ENCODE measurements around the gene ANAPC15. TPM values are rescaled to one million over a fixed set of nuclear protein-coding genes. Genes with fewer than 3 reads are reported as not detected.

The ANAPC15 gene
- total RNA-seq, 4 donors from 2014 or later = 21.2 to 39.3 (median 32.4) TPM

- intact Hi-C loops (cut with DNase I; ENCODE audit: low total_unique reads) = no loop called here
- Histone ChIP-seq H3K36me3 (no peaks in the 10 kb centered on the region), H3K9me3 (no peaks in the 10 kb centered on the region), H3K27ac (no peak overlapping the region), H3K4me3 (no peak overlapping the region), H3K27me3 (no peaks in the 10 kb centered on the region), H3K4me1 (no peaks in the 10 kb centered on the region)
- DNase-seq (no peak), ATAC-seq (no peak)
- in situ Hi-C loops (cut with MboI; ENCODE audit: low sequenced_read_pairs in 4 of 4) = no loop called here
- TF ChIP-seq POLR2A (IDR thresholded peaks at IDR 0.05) = no peak
- no peak for TF ChIP-seq CTCF (IDR thresholded peaks at IDR 0.05 in 4 of 5, conservative IDR thresholded peaks at IDR 0.05 in 1 of 5)
Measured at GRCh38 chr11:72141066-72141465, 28.6 kb upstream of the ANAPC15 start.

GRCh38 chr11:72140661-72141060 is 28.2 kb upstream of the ANAPC15 start:
- Histone ChIP-seq H3K27ac (no peak overlapping the region), H3K27me3 (no peaks in the 10 kb centered on the region), H3K36me3 (no peaks in the 10 kb centered on the region), H3K9me3 (no peaks in the 10 kb centered on the region), H3K4me1 (no peaks in the 10 kb centered on the region), H3K4me3 (no peak overlapping the region)
- no peak for TF ChIP-seq POLR2A (IDR thresholded peaks at IDR 0.05)
- no peak for TF ChIP-seq CTCF (IDR thresholded peaks at IDR 0.05 in 4 of 5, conservative IDR thresholded peaks at IDR 0.05 in 1 of 5)
- DNase-seq (no peak), ATAC-seq (no peak)
- in situ Hi-C loops (cut with MboI; ENCODE audit: low sequenced_read_pairs in 4 of 4) = no loop called here
- intact Hi-C loops (cut with DNase I; ENCODE audit: low total_unique reads) = no loop called here

DNA sequence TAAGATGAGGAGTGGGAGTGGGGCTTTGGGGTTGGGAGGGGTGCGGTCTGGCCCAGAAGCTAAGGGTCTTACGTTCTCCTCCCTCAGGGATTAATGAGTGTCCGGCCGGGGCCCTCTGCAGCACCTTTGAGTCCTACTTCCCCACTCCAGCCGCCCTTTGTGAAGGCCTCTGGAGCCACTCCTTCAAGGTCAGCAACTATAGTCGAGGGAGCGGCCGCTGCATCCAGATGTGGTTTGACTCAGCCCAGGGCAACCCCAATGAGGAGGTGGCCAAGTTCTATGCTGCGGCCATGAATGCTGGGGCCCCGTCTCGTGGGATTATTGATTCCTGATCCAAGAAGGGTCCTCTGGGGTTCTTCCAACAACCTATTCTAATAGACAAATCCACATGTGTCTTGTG is 27.0 kb upstream of the ANAPC15 start:
- no peak for ATAC-seq
- DNase-seq = no peak
- in situ Hi-C loops (cut with MboI; ENCODE audit: low sequenced_read_pairs in 4 of 4) (no loop called here), intact Hi-C loops (cut with DNase I; ENCODE audit: low total_unique reads) (no loop called here)
- Histone ChIP-seq H3K27me3 (no peaks in the 10 kb centered on the region), H3K4me3 (no peak overlapping the region), H3K36me3 (no peaks in the 10 kb centered on the region), H3K4me1 (no peaks in the 10 kb centered on the region), H3K9me3 (no peaks in the 10 kb centered on the region), H3K27ac (no peak overlapping the region)
- TF ChIP-seq POLR2A (IDR thresholded peaks at IDR 0.05) = no peak
- no peak for TF ChIP-seq CTCF (IDR thresholded peaks at IDR 0.05 in 4 of 5, conservative IDR thresholded peaks at IDR 0.05 in 1 of 5)

DNA sequence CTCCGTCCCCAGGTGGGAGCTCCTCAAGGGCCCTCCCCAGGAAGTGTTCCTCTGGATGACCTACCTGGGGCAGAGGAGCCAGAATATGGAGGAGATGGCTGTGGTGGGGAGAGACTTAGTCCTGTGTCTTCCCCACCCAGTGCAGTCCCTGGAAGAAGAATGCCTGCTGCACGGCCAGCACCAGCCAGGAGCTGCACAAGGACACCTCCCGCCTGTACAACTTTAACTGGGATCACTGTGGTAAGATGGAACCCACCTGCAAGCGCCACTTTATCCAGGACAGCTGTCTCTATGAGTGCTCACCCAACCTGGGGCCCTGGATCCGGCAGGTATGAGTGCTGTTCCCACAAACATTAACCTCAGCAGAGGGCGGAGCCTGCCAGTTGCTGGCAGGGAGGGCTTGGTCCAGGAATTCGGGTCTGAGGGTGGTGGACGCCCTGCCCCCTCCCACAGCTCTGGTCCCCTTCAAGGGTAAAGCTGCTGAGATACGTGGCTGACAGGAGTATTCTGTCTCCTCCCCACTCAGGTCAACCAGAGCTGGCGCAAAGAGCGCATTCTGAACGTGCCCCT is 26.4 kb upstream of the ANAPC15 start:
- no peaks in the 10 kb centered on the region for H3K9me3 ChIP-seq
- no peak for ATAC-seq
- H3K4me1 ChIP-seq = no peaks in the 10 kb centered on the region
- TF ChIP-seq POLR2A (IDR thresholded peaks at IDR 0.05) = no peak
- TF ChIP-seq CTCF (IDR thresholded peaks at IDR 0.05 in 4 of 5, conservative IDR thresholded peaks at IDR 0.05 in 1 of 5) = no peak
- no peaks in the 10 kb centered on the region for H3K27me3 ChIP-seq
- intact Hi-C loops (cut with DNase I; ENCODE audit: low total_unique reads) (no loop called here), in situ Hi-C loops (cut with MboI; ENCODE audit: low sequenced_read_pairs in 4 of 4) (no loop called here)
- no peak overlapping the region for H3K27ac ChIP-seq
- no peaks in the 10 kb centered on the region for H3K36me3 ChIP-seq
- DNase-seq = no peak
- H3K4me3 ChIP-seq = no peak overlapping the region

GRCh38 chr11:72136684-72137262 is 24.3 kb upstream of the ANAPC15 start:
- Histone ChIP-seq H3K4me1 (no peaks in the 10 kb centered on the region), H3K27me3 (no peaks in the 10 kb centered on the region), H3K4me3 (no peak overlapping the region), H3K9me3 (no peaks in the 10 kb centered on the region), H3K36me3 (no peaks in the 10 kb centered on the region), H3K27ac (no peak overlapping the region)
- DNase-seq (no peak), ATAC-seq (no peak)
- intact Hi-C loops (cut with DNase I; ENCODE audit: low total_unique reads) = no loop called here
- in situ Hi-C loops (cut with MboI; ENCODE audit: low sequenced_read_pairs in 4 of 4) = no loop called here
- TF ChIP-seq POLR2A (IDR thresholded peaks at IDR 0.05) = no peak
- TF ChIP-seq CTCF (IDR thresholded peaks at IDR 0.05 in 4 of 5, conservative IDR thresholded peaks at IDR 0.05 in 1 of 5) = no peak
